HUES48 (cell line): ENCODE measurements around the gene RGMB.

ENCODE experiments used
- H3K27ac ChIP-seq: one replicate; pipeline ENCODE4 v1.7.0; 2013; ENCODE audit warnings: low read depth, low read length, inconsistent platforms
- H3K27me3 ChIP-seq: 2 replicates; pipeline ENCODE4 v1.6.1; 2013; ENCODE audit warnings: mild to moderate bottlenecking, low read length; ENCODE audit not compliant: control insufficient read depth, insufficient read depth
- H3K36me3 ChIP-seq: 2 replicates; pipeline ENCODE4 v1.6.1; 2013; ENCODE audit warnings: low read length; ENCODE audit not compliant: control insufficient read depth, insufficient read depth
- H3K4me1 ChIP-seq: 2 replicates; pipeline ENCODE4 v1.6.1; 2013; ENCODE audit warnings: mild to moderate bottlenecking, low read length; ENCODE audit not compliant: control insufficient read depth, insufficient read depth
- H3K4me3 ChIP-seq: 2 replicates; pipeline ENCODE4 v1.5.1; 2013; ENCODE audit warnings: mild to moderate bottlenecking, low read depth, low read length
- H3K9ac ChIP-seq: 2 replicates; pipeline ENCODE4 v1.6.1; 2013; ENCODE audit warnings: mild to moderate bottlenecking, low read depth, low read length, moderate library complexity
- H3K9me3 ChIP-seq: 2 replicates; pipeline ENCODE4 v1.6.1; 2013; ENCODE audit warnings: low read length; ENCODE audit not compliant: control insufficient read depth, insufficient read depth

The RGMB gene

GRCh38 chr5:98827161-98827560 is 53.7 kb downstream of the RGMB start:
- H3K27ac ChIP-seq: no peak overlapping the region
- H3K4me1 ChIP-seq: 0 out of 2 replicates have a peak, but pooled peaks cover 3% of the 10 kb centered on the region
- H3K9me3 ChIP-seq: no peaks in the 10 kb centered on the region
- H3K9ac ChIP-seq: no peak overlapping the region
- H3K36me3 ChIP-seq: no peaks in the 10 kb centered on the region
- H3K27me3 ChIP-seq: no peaks in the 10 kb centered on the region
- no peak overlapping the region for H3K4me3 ChIP-seq

GRCh38 chr5:98827588-98828284 is 54.3 kb downstream of the RGMB start:
- Histone ChIP-seq H3K9ac (no peak overlapping the region), H3K27me3 (no peaks in the 10 kb centered on the region), H3K9me3 (no peaks in the 10 kb centered on the region), H3K27ac (no peak overlapping the region), H3K36me3 (no peaks in the 10 kb centered on the region), H3K4me1 (0 out of 2 replicates have a peak, but pooled peaks cover 3% of the 10 kb centered on the region), H3K4me3 (no peak overlapping the region)

DNA sequence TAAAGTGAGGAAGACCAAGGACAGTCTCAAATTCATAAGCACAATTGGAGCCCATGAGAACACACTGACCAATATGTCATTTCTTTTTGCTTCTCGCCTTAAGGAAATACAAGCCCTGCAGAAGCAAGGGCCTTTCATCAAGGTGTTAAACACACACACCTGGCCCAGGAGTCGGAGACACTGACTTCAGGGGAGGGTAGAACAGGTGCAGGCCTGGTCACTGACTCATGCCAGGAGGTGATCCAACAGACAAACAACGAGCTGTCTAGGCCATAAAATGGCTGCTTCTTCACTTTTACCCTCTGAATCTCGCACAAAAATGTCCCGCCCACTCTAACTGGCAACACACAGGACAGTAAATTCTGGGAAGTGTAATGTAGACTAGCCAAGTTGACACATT is 62.7 kb downstream of the RGMB start:
- Histone ChIP-seq H3K4me3 (no peak overlapping the region), H3K27me3 (no peaks in the 10 kb centered on the region), H3K27ac (no peak overlapping the region), H3K36me3 (no peaks in the 10 kb centered on the region), H3K9ac (no peak overlapping the region), H3K4me1 (no peaks in the 10 kb centered on the region), H3K9me3 (no peaks in the 10 kb centered on the region)

DNA sequence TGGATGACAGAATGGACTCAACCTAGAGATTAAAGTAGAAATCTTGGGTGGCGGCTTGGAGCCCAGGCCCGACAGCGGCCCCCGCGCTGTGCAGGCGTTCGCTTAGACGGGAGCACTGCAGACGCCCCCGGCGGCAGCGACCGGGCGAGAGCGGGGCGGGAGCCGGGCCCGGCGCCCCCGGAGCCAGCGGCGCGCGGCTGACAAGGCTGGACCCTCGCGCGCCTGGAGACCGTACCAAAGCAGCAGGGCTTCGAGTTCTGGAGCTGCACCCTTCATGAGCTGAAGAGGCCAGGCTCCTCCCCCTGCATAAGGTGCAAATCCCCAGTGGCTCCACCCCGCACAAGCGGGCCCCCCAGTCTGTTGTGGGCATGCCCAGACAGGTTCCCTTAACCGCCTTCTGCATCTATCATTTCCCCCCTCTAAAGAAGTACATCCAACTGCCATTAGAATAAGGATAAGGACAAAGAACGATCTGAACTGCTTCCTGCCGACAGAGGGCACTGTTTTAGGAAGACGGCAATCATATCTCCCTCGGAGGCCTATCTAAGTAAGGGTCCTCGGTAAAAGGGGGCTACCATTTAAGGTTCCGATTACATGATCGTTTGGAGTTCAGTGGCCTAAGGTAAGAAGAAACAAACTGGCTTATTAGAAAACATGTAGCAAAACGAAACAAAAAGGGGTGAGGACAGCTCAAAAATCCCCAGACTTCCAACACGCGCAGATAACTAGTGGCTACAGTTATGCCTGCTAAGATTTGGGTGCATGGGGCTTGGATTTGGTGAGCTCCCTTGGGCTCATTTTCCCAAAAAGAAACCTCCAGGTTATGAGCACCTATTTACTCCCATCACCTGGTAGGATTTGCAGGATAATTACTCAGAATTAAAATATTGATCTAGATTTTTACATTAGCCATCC is 66.3 kb downstream of the RGMB start:
- H3K9ac ChIP-seq: no peak overlapping the region
- peaks cover 13% of the 10 kb centered on the region for H3K9me3 ChIP-seq
- no peaks in the 10 kb centered on the region for H3K4me1 ChIP-seq
- H3K36me3 ChIP-seq: no peaks in the 10 kb centered on the region
- no peaks in the 10 kb centered on the region for H3K27me3 ChIP-seq
- no peak overlapping the region for H3K27ac ChIP-seq
- H3K4me3 ChIP-seq: no peak overlapping the region

DNA sequence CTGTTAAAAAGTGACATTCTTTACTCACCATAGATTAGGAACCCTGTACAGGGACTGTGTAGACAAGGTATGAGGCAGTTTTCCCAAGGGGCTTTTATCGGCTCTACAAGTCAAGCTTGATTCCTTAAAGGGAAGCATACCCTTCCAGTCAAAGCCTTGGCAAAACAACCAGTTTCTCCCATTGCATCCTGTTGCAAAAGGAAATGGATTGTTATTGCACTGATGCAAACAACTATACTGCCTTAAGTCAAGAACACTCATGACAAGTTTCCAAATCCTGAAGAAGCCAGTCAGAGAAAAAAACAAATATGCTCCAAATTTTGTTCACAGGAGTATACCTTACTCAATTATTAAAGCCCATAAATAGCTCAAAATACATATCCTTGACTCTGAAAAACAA is 67.5 kb downstream of the RGMB start:
- H3K4me3 ChIP-seq: no peak overlapping the region
- H3K27ac ChIP-seq: no peak overlapping the region
- H3K4me1 ChIP-seq: no peaks in the 10 kb centered on the region
- H3K9ac ChIP-seq: no peak overlapping the region
- no peaks in the 10 kb centered on the region for H3K36me3 ChIP-seq
- no peaks in the 10 kb centered on the region for H3K27me3 ChIP-seq
- H3K9me3 ChIP-seq: peaks cover 23% of the 10 kb centered on the region

GRCh38 chr5:98843481-98843880 is 70.0 kb downstream of the RGMB start:
- H3K4me3 ChIP-seq: no peak overlapping the region
- H3K27me3 ChIP-seq: no peaks in the 10 kb centered on the region
- no peak overlapping the region for H3K27ac ChIP-seq
- no peaks in the 10 kb centered on the region for H3K4me1 ChIP-seq
- no peaks in the 10 kb centered on the region for H3K36me3 ChIP-seq
- H3K9ac ChIP-seq: no peak overlapping the region
- H3K9me3 ChIP-seq: peaks cover 29% of the 10 kb centered on the region

DNA sequence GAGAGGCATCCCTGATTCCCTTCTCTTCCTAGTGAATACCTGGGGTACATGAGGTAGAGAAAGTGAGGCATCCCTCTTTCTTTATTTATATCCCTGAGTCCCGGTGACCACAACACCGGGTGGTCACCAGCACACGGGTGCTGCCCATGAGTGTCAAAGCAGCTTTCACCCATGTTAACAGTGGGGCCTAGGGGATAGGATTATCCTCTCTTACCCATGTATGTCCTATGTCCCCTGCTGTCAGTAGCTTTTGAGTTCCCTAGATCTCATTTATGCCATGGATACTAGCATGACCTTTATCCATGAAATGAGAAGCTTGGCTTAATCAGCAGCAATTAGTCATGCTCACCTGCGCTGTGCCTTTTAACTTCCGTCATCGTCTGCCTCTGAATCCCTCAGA is 71.4 kb downstream of the RGMB start:
- H3K9ac ChIP-seq: no peak overlapping the region
- H3K27me3 ChIP-seq: no peaks in the 10 kb centered on the region
- peak overlapping the region; percentile 21; the same call in 1 of the 2 replicates for H3K4me3 ChIP-seq
- H3K27ac ChIP-seq: no peak overlapping the region
- no peaks in the 10 kb centered on the region for H3K36me3 ChIP-seq
- peaks cover 29% of the 10 kb centered on the region for H3K9me3 ChIP-seq
- no peaks in the 10 kb centered on the region for H3K4me1 ChIP-seq

DNA sequence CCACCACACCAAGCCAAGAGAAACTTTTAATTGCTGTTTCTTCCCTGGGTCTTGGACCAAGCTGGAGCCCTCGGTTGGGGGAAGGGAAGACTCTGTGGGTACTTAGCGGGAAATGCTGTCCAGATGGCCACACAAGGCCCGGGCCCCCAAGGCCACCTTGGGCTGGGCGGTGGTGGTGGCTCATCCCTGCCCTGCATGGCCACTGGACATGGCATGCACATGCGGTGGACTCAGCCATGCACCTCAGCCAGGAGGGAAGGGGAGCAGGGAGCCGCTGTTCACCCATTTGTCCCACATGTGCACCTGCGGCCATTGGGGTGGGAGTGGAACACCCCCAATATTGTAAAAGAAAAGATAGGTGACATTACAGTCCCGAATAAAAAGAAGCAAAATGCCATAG is 72.4 kb downstream of the RGMB start:
- H3K4me3 ChIP-seq: no peak overlapping the region
- no peak overlapping the region for H3K9ac ChIP-seq
- no peaks in the 10 kb centered on the region for H3K36me3 ChIP-seq
- no peak overlapping the region for H3K27ac ChIP-seq
- peaks cover 29% of the 10 kb centered on the region for H3K9me3 ChIP-seq
- no peaks in the 10 kb centered on the region for H3K4me1 ChIP-seq
- no peaks in the 10 kb centered on the region for H3K27me3 ChIP-seq
